HK-2 (cell line): ENCODE measurements around the gene PEX10.
A peak's percentile ranks its signal among the peaks of the same experiment; 100 is the strongest.

Experiments
- DNase-seq: peaks from one replicate; pipeline ENCODE4 v3.0.0-alpha.2; 2018; ENCODE audit not compliant: unreplicated experiment

The PEX10 gene

GRCh38 chr1:2425892-2426291 is 13.5 kb upstream of the PEX10 start:
- DNase-seq, result no peak

- DNase-seq, result no peak
These were observed 10.2 kb upstream of the PEX10 start for GRCh38 chr1:2422523-2422922.

- DNase-seq, result no peak
These were observed 7.1 kb upstream of the PEX10 start for GRCh38 chr1:2419416-2419815.

GRCh38 chr1:2418791-2419320 is 6.5 kb upstream of the PEX10 start:
- no peak for DNase-seq

GRCh38 chr1:2417833-2418225 is 5.5 kb upstream of the PEX10 start:
- no peak for DNase-seq

GRCh38 chr1:2417083-2417832 is 4.9 kb upstream of the PEX10 start:
- no peak for DNase-seq

- no peak for DNase-seq
These were observed 4.0 kb upstream of the PEX10 start for GRCh38 chr1:2416403-2416802.

- DNase-seq, result no peak
These were observed 3.4 kb upstream of the PEX10 start for GRCh38 chr1:2415801-2416208.

- no peak for DNase-seq
These were observed 3.0 kb upstream of the PEX10 start for GRCh38 chr1:2415337-2415736.

- DNase-seq, result peak; percentile 76
These were observed 2.1 kb upstream of the PEX10 start for GRCh38 chr1:2414297-2414958.

GRCh38 chr1:2413495-2414296 is 1.3 kb upstream of the PEX10 start:
- peak; percentile 59 for DNase-seq

- DNase-seq, result peak; percentile 44
These were observed 570 bp upstream of the PEX10 start for GRCh38 chr1:2412773-2413494.

GRCh38 chr1:2411801-2412394 is 466 bp downstream of the PEX10 start:
- DNase-seq, result peak; percentile 67

- no peak for DNase-seq
These were observed 2.6 kb downstream of the PEX10 start for GRCh38 chr1:2409745-2410144.

GRCh38 chr1:2408859-2409276 is 3.5 kb downstream of the PEX10 start:
- no peak for DNase-seq

- DNase-seq, result no peak
These were observed 3.9 kb downstream of the PEX10 start for GRCh38 chr1:2408456-2408855.

GRCh38 chr1:2407991-2408275 is 4.4 kb downstream of the PEX10 start:
- no peak for DNase-seq

GRCh38 chr1:2407166-2407990 is 5.0 kb downstream of the PEX10 start:
- no peak for DNase-seq

GRCh38 chr1:2406451-2407041 is 5.8 kb downstream of the PEX10 start:
- no peak for DNase-seq

GRCh38 chr1:2405588-2406295 is 6.6 kb downstream of the PEX10 start:
- DNase-seq, result no peak
